GM21619 (cell line): ENCODE data around the gene ZDHHC24.

ENCODE experiments used
- ATAC-seq: cut with Tn5 transposase; IDR thresholded peaks from one replicate; pipeline ENCODE4 v1.9.1; 2021; ENCODE audit not compliant: unreplicated experiment

Gene ZDHHC24

DNA sequence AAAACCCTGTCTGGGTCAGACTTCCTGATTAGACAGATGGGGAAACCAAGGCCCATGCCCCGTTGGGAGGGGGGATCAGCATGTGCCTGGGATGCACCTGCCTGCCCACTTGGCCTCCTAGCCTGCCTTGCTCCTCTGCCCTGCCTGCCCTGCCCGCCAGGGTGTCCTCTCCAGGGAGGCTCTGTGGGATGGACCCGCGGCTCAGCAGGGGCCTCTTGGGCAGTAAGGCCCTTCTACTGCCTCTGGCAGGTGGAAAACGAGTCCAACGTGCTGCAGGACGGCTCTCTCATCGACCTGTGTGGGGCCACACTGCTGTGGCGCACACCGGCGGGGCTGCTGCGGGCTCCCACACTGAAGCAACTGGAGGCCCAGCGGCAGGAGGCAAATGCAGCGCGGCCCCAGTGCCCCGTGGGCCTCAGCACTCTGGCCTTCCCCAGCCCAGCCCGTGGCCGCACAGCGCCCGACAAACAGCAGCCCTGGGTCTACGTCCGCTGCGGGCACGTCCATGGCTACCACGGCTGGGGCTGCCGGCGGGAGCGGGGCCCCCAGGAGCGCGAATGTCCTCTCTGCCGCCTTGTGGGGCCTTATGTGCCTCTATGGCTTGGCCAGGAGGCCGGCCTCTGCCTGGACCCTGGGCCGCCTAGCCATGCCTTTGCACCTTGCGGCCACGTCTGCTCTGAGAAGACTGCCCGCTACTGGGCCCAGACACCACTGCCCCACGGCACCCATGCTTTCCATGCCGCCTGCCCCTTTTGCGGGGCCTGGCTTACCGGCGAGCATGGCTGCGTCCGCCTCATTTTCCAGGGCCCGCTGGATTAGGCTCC, 70.3 kb downstream of the ZDHHC24 start:
- ATAC-seq: no peak

DNA sequence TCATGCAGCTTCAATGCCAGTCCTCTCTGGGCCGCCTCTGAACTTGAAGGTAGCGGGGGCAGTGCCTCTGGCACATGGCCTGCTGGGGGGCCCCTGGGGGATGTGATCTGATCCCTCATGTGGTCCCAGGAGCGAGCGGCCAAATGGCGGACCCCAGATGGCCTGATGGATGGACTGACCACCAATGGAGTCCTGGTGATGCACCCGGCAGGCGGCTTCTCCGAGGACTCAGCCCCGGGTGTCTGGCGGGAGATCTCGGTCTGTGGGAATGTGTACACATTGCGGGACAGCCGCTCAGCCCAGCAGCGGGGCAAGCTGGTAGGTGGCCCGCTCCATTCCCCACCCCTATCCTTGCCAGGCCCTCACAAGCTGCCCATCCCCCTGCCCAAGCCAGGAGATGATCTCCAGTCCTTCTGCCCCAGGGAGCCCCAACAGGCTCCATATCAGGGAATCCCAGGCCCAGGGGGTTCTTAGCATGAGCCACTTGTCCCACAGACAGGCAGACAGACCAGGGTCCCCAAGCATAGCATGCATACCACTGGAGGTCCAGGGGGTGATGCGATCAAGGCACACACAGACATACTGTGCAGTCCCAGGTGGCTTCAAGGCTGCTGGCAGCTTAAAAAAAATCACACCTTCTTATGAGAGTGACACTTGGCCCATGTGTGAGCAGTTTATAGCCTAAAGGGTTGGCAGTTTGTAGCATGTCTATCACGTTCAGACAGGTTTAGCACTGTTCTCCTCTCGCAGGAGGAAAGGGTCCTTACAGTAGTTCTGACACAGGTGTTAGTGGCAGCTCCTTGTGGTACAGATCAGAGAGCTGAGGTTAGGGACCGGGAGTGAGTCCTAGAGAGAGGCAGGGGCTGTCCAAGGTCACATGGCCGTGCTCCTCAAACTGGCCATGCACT, 72.0 kb downstream of the ZDHHC24 start:
- no peak for ATAC-seq

DNA sequence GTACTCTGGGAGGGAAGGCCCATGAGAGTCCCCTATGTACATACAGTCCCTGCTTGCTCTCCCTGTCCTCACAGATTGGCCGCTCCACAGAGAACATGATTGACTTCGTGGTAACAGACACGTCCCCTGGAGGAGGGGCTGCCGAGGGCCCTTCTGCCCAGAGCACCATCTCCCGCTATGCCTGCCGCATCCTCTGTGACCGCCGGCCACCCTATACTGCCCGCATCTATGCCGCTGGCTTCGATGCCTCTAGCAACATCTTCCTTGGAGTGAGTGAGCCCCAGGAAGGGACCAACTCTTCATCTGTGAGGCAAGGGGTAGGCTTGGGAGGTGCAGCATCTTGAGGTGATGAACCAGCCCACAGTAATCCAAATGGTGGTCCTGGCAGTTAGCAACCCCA, 72.7 kb downstream of the ZDHHC24 start:
- ATAC-seq: no peak

DNA sequence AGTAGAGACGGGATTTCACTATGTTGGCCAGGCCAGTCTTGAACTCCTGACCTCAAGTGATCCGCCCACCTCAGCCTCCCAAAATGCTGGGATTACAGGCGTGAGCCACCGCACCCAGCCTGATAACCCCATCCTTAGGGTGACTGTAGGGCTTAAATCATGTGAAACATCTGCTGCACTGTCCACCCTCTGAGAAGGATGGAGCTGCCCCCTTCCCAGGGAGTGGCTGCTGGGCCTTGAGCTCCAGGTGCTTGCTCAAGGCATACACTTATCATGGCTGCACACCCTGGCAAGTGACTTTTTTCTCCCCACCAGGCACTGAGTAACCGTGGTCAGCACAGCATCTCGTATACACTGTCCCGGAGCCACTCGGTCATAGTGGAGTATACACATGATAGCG, 73.8 kb downstream of the ZDHHC24 start:
- no peak for ATAC-seq

DNA sequence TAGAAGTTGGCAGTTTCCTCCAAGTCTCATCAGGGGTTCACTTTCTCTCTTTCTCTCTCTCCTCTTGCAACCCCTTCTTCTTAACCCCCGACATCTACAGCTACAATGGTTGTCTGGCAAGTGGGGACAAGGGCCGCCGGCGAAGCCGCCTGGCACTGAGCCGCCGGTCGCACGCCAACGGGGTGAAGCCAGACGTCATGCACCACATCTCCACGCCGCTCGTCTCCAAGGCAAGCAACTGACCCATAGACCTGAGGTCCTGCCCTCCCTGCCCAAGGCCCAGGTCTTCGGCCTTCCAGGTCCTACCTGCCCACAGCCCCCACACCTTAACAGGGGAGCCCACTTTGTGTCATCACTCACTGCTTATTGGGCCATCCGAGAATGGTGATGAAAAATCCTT, 74.7 kb downstream of the ZDHHC24 start:
- ATAC-seq: no peak
